Activated T-cell treated with anti-CD3 and anti-CD28 coated beads for 24 hours (primary cell): ENCODE results near the gene SLC9A8.
A peak's percentile ranks its signal among the peaks of the same experiment; 100 is the strongest.

Source experiments
- DNase-seq: peaks from one replicate; pipeline ENCODE4 v3.0.0-alpha.2; 2020; ENCODE audit warnings: low read depth

The SLC9A8 gene

GRCh38 chr20:49814057-49814694 lies 1.5 kb downstream of the SLC9A8 start:
- DNase-seq: no peak

- DNase-seq: no peak
Observed at GRCh38 chr20:49818816-49819215, 6.2 kb downstream of the SLC9A8 start.

DNA sequence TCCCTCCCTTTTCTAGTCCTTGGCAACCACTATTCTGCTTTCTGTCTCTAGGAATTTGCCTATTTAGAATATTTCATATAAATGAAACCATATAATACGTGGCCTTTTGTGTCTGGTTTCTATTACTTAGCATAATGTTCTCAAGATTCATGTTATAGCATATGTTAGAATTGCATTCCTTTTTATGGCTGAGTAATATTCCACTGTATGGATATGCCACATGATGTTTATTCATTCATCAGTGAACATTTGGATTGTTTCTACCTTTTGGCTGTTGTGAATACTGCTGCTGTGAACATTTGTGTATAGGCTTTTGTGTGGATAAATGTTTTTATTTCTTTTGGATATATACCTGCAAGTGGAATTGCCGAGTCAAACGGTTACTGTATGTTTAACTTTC lies 7.1 kb downstream of the SLC9A8 start:
- DNase-seq: no peak

GRCh38 chr20:49821381-49821780 lies 8.8 kb downstream of the SLC9A8 start:
- no peak for DNase-seq

DNA sequence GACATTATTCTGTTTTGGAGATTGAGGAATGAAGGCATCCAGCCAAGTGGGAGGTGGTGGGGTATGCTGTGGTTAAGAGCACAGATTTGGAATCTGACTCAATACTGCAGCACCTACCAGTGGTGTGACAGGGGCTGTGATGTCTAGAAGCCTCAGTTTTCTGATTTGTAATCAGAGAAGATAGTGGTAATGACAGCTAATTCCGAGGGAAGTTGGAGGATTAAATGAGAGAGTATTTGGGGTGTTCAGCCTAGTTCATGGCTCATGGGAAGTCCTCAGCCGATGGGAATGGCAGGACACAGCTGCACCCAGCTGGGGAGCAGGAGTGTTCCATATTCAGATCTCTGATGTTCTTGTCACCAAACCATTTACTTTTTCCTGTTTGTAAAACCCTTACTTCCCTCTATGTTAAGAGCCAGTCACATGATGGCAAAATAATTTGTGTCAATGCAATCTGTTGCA lies 9.3 kb downstream of the SLC9A8 start:
- no peak for DNase-seq

DNA sequence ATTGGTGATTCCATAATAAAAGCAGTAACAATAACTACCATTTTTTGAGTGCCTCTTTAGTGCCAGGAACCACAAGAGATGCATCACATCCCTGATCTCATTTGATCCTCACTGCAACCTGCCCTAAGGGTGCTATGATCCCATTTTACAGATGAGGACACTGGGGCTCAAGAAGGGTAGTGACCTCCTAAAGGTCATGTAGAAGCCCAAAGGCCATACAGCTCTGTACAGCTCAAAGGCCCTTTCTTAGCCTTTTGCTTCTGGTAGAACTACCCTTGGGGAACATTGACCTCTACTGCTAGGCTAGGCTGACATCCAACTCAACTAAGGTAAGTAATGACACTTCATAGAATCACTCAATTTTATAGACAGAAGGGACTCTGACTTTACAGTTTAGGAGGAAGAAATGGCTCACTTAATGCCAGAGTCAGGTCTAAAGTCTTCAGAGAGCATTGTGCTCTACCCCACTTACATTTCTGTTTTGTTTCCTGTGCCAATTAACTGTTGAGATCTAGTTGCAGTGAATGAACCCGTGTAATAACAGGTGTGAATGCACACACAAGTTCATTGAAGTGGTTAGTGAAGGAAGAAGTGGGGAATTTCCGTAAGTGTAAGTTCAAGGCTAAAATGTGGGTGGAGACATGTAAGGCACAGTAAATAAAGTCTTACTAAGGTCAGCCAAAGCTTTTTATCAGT lies 10.7 kb downstream of the SLC9A8 start:
- no peak for DNase-seq

DNA sequence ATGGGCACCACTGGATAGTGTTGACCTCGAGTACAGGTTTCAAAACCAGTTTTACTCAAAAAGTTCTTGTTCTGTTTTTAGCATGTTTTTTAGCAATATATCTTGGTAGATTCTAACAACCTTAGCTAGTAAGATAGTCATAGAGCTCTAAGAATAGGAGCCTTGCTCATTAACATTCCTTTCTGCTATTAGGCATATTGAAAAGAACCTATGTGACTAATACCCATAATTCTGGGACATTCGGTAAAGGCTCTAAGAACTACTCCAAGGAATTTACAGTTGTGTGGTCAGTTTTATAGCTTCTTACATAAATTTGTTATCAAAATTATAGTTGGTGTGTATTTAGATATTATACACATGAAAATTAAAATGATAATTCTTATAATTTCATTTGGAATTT lies 11.6 kb downstream of the SLC9A8 start:
- DNase-seq: no peak

DNA sequence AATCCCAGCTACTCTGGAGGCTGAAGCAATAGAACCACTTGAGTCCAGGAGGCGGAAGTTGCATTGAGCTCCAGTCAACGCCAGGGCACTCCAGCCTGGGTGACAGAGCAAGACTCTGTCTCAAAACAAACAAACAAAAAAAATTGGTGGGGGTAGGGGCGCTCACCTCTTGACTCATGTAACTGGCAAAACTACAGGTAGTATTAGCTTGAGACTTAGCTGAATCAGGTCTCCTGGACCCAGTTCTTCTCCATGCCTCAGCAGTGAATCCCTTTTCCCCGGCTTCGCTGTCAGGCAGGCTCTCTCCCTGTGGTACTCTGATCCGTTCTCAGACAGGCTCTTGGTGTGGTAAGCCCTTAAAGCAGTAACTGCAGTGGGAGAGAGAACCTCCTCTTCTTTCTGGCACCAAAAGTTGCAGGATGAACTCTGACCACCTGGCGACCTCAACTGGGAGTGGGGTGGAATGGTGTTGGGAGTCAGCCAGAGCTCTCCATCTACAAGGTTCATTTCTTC lies 12.9 kb downstream of the SLC9A8 start:
- no peak for DNase-seq

- no peak for DNase-seq
Observed at GRCh38 chr20:49831022-49831769, 18.6 kb downstream of the SLC9A8 start.

DNA sequence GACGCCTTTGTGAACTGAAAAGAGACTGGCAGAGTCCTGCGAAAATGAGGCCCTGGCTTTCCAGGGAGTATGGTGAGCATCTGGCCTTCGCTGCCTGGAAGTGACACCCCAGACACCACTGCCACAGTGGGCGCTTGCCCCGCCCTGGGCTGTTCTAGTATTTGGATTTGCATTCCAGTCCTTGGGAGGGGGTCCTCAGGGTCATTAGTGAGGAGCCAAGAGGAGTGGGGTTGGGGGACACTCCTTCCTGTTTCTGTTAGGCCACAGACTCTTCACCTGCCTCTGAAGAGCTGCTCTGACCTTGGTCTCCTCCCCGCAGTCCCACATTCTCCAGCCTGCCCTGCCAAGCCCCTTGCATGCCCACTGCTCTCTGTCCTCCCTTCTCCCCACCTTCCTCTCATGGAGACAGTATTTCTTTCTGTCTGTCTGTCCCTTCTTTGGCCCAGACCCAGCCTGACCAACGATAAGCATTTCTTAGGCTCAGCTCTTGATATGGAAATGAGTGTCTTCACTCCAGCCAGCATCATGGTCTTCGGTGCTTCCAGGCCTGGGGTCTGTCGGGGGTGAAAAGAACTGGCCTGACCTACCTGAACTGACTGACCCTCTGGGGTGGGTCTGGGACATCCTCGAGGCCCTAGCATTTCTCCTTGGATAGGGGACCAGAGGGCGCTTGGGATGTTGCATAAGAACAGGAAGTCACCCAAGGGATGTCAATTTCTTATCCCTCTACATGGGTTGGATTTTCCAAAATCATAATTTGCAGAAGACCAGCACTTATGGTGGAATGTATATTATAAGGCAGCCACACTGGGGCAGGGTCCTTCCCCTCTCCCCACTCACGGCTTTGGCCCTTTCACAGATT lies 19.4 kb downstream of the SLC9A8 start:
- DNase-seq: no peak

DNA sequence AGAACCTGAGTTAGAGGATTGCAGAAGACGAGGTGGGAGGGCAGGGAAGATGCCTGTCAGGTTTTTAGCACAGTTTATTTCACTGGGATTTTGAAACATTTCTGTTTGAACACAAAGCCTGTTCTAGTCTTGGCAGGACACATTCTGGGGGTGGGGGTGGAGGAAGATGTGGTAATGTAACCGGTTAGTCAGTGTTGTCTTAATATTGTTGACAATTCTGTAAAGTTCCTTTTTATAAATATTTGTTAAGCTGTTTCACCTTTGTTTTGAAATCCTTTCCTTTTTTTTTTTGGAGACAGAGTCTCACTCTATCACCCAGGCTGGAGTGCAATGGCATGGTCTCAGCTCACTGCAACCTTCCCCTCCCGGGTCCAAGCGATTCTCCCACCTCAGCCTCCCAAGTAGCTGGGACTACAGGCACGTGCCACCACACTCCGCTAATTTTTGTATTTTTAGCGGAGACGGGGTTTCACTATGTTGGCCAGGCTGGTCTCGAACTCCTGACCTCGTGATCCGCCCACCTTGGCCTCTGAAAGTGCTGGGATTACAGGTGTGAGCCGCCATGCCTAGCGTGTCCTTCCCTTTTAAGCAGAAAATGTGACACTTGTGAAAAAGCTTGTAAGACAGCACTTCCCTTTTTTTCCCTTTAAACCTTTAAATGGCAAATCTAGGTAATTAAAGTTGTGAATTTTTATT lies 20.2 kb downstream of the SLC9A8 start:
- DNase-seq: no peak

DNA sequence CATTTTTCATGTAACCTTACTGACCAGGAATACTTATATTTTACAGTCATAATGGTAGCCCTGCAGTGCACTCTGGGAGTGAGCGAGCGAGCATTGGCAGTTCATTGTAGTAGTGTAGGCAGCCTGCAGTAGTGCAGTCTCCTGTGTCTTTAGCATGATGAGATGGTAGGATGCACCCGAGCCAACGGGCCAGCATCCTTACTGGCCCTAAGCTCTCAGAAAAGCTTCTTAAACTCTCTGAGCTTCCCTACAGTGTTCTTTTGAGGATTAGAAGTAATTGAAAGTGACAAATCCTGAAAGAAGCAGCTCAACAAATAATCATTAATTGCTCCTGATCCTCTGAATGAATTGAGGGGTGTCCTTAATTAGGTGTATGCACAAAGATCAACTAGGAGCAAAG lies 20.9 kb downstream of the SLC9A8 start:
- no peak for DNase-seq

DNA sequence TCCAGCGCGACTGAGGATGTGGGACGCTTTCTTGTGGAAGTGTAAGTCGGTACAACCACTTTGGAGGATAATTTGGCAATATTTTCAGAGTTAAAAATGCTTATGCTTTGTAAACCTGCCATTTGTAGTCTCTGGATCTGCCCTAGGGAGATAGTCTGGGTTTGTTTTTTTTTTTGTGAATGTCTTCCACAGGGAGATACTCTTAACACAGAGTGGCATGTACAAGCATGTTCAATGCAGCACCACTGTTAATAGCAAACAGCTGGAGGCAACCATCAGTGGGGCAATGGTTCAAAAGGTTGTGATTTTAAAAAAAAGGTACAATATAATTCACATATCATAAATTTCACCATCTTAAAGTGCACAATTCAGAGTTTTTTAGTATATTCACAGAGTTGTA lies 22.4 kb downstream of the SLC9A8 start:
- DNase-seq: no peak

DNA sequence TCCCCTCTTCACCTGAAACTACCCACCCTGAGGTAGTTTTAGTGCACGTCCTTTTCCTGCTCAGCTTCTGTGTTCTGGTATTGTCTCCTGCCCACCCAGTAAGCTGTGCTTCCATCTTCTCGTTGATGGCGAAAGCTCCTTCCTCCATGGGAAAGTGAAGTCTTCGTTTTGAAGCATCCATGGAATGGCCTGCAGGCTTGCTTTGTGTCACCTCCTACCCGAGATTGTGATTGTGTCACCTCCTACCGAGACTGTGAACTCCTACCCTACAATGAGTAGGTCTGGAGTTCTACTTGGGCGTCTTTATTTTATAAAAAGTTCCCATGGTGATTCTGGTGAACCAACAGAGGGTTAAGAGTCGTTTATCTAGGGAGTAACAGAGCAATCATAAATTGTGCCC lies 25.9 kb downstream of the SLC9A8 start:
- DNase-seq: no peak

DNA sequence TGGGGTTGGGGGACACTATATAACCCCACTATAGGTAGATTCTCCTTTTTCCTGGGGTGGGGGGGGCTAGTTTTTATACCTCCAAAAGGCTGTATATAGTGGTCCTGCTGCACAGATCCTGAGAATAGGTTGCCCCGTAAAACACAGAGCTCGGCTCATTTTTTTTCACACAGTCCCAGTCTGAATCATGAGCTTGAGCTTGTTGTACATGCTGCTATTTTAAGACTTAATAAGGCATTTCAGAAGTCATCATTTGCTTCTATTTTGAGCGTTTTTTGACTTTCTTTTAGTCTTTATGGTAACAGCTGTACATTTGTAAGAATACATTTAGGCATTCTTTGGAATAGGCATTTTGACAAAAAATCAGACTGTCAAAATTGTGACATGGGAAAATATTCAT lies 30.5 kb downstream of the SLC9A8 start:
- DNase-seq: no peak

- no peak for DNase-seq
Observed at GRCh38 chr20:49843770-49844380, 31.2 kb downstream of the SLC9A8 start.

DNA sequence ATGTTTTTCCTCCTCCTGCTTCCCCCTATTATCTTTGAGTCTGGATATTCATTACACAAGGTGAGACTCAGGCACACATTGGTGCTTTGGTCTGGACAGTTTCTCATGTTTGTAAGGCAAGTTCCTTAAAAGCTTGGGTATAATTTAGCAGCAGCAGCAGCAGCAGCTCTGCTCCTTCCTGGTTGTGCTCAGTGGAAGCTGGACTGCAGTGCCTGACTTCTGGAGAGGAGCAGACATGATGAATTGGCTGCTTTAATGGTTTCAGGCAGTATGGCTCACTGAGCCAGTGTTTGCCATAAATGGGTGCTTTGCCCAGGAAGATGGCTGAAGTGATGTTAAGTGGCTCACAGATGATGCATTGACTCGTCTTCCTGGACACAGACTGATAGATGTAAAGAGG lies 32.4 kb downstream of the SLC9A8 start:
- DNase-seq: no peak

DNA sequence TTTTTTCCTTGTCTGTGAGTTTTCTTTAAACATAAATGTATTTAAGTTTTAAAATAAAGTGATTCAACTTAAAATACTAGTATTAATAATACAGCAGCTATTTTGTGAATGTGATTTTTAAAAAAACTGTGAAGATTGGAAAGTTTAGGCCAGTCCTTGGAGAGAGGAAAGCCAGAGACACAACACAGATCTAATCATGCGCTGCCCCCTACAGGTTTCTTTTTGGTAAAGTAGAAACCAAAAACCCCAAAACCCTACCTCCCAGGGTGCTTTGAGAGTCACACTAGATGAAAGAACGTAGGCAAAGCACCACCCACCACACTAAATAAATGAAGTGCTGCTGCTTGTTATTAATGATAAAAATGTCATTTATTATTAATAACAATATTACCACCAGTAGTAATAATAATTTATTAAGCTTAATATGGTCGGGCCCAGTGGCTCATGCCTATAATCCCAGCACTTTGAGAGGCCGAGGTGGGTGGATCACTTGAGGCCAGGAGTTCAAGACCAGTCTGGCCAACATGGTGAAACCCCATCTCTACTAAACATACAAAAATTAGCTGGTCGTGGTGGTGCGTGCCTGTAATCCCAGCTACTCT lies 33.7 kb downstream of the SLC9A8 start:
- peak; percentile 52 for DNase-seq

- DNase-seq: no peak
Observed at GRCh38 chr20:49850463-49851230, 38.0 kb downstream of the SLC9A8 start.

DNA sequence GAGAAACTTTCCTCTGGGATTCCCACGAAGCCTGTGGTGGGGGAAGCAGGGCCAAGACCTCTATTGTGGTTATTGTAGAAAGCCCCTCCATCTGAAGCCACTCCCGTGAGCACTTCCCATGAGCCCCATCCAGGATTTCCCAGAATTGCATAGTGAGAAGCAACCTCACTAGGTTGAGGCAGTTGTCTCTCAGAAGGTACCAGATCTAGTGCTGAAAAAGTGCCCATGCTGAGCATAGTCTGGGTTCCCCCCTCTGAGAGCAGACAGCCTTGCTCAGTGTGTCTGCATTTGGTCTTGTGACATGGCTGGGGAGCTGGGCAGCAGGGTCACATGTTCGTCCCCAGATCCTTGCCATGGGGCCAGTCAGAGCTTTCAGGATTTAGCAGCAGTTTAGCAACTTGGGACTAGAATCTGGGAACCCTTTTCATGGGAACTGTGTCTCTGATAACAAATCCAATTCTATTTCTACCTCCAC lies 38.6 kb downstream of the SLC9A8 start:
- DNase-seq: no peak
